Astrocyte (in vitro differentiated cells and primary cell): ENCODE measurements around the gene STXBP1.

ENCODE experiments used
- EZH2 ChIP-seq: IDR thresholded peaks from 2 replicates; pipeline ENCODE4 v1.6.1; 2012; ENCODE audit warnings: mild to moderate bottlenecking, low read length, inconsistent platforms; ENCODE audit not compliant: insufficient read depth
- TF ChIP-seq, protein P1 (sequence below): IDR thresholded peaks from 2 replicates; pipeline ENCODE4 v1.5.1; 2011; ENCODE audit warnings: low read depth, mild to moderate bottlenecking, inconsistent platforms, low read length, moderate library complexity; ENCODE audit not compliant: insufficient read depth

DNA sequence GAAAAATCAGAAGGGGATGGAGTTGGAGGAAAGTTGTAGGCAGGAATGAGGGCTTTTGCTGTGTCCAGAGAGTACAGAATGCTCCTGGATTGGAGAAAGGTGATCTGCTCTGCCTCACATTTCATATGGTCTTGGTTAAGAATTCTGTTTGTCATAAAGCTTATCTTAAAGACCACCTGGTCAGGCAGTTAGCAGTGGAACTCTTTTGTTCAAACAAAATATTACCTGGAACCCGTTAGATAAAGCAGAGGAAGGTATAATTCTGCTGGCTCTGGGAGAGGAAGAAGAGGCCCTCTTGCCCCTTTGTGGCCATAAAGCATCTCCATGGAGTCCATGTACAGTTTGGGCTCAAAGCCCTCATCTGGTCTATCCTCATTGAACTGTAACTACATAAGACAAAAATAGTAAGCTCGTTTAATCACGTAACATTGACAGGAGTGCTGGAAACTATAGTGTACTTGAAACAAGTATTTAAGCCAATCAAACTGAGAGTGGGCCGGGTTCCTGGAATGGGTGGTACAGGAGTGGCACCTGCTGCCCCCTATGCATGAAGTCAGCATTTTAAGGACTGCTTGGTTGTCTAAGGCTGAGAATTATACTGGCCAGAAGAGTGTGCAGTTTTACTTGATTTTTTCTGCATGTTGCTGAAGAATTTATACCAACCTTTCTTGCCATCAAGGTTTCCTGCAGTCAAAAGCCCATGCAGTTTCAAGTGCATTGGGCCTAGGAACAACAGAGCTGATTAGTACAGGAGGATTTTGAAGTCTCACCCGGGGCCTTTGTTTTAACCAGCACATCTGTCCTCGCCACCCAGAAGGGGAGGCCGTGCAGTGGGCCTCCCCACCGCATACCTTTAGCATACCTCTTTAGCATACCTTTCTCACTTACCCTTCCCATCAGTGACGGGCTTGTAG lies 39.9 kb downstream of the STXBP1 start:
- TF ChIP-seq, protein P1, sequence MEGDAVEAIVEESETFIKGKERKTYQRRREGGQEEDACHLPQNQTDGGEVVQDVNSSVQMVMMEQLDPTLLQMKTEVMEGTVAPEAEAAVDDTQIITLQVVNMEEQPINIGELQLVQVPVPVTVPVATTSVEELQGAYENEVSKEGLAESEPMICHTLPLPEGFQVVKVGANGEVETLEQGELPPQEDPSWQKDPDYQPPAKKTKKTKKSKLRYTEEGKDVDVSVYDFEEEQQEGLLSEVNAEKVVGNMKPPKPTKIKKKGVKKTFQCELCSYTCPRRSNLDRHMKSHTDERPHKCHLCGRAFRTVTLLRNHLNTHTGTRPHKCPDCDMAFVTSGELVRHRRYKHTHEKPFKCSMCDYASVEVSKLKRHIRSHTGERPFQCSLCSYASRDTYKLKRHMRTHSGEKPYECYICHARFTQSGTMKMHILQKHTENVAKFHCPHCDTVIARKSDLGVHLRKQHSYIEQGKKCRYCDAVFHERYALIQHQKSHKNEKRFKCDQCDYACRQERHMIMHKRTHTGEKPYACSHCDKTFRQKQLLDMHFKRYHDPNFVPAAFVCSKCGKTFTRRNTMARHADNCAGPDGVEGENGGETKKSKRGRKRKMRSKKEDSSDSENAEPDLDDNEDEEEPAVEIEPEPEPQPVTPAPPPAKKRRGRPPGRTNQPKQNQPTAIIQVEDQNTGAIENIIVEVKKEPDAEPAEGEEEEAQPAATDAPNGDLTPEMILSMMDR: no peak
- TF ChIP-seq EZH2: no peak
